ENCODE data around the gene DTNA.
"Not testable (repeated sequence)": the region's sequence is repeated elsewhere in the genome, so short reads cannot be mapped to it uniquely, and the experiment has no call there.

Gene DTNA

GRCh38 chr18:34911661-34912384 lies 201.7 kb downstream of the DTNA start:
- Histone ChIP-seq H3K9me3 (ENCODE audit: control insufficient read depth, low read depth, low read length) (no peaks in the 10 kb centered on the region), H3K36me3 (ENCODE audit: control insufficient read depth, low read depth, low read length) (no peaks in the 10 kb centered on the region), H3K27me3 (ENCODE audit: control insufficient read depth, insufficient read depth, low read length) (no peaks in the 10 kb centered on the region), H3K9ac (ENCODE audit: low read length) (no peak overlapping the region), H3K4me1 (ENCODE audit: control insufficient read depth, low read depth, low read length) (no peaks in the 10 kb centered on the region), H3K27ac (ENCODE audit: low read length) (no peak overlapping the region), H3K4me3 (ENCODE audit: low read length) (no peak overlapping the region)

GRCh38 chr18:34913837-34914661 lies 204.0 kb downstream of the DTNA start:
- no peak overlapping the region for H3K27ac ChIP-seq (ENCODE audit: low read length)

GRCh38 chr18:34915046-34915445 lies 204.9 kb downstream of the DTNA start:
- Histone ChIP-seq H3K9ac (ENCODE audit: low read length) (no peak overlapping the region), H3K27me3 (ENCODE audit: control insufficient read depth, insufficient read depth, low read length) (no peaks in the 10 kb centered on the region), H3K4me1 (ENCODE audit: control insufficient read depth, low read depth, low read length) (no peaks in the 10 kb centered on the region), H3K9me3 (ENCODE audit: control insufficient read depth, low read depth, low read length) (no peaks in the 10 kb centered on the region), H3K4me3 (ENCODE audit: low read length) (no peak overlapping the region), H3K27ac (ENCODE audit: low read length) (no peak overlapping the region), H3K36me3 (ENCODE audit: control insufficient read depth, low read depth, low read length) (no peaks in the 10 kb centered on the region)

More at GRCh38 chr18:34913837-34914661, 204.0 kb downstream of the DTNA start:
- no peaks in the 10 kb centered on the region for H3K27me3 ChIP-seq (ENCODE audit: control insufficient read depth, insufficient read depth, low read length)
- no peaks in the 10 kb centered on the region for H3K4me1 ChIP-seq (ENCODE audit: control insufficient read depth, low read depth, low read length)
- no peak overlapping the region for H3K4me3 ChIP-seq (ENCODE audit: low read length)
- H3K36me3 ChIP-seq (ENCODE audit: control insufficient read depth, low read depth, low read length) = no peaks in the 10 kb centered on the region
- no peak overlapping the region for H3K9ac ChIP-seq (ENCODE audit: low read length)
- H3K9me3 ChIP-seq (ENCODE audit: control insufficient read depth, low read depth, low read length) = no peaks in the 10 kb centered on the region

GRCh38 chr18:34916539-34916938 lies 206.4 kb downstream of the DTNA start:
- H3K9me3 ChIP-seq (ENCODE audit: control insufficient read depth, low read depth, low read length); H3K27ac ChIP-seq (ENCODE audit: low read length); H3K4me1 ChIP-seq (ENCODE audit: control insufficient read depth, low read depth, low read length): not testable (repeated sequence)

GRCh38 chr18:34918856-34919255 lies 208.8 kb downstream of the DTNA start:
- no peak overlapping the region for H3K27ac ChIP-seq (ENCODE audit: low read length)
- H3K4me1 ChIP-seq (ENCODE audit: control insufficient read depth, low read depth, low read length) = no peaks in the 10 kb centered on the region
- no peaks in the 10 kb centered on the region for H3K9me3 ChIP-seq (ENCODE audit: control insufficient read depth, low read depth, low read length)
- H3K4me3 ChIP-seq (ENCODE audit: low read length) = no peak overlapping the region
- no peaks in the 10 kb centered on the region for H3K27me3 ChIP-seq (ENCODE audit: control insufficient read depth, insufficient read depth, low read length)
- H3K36me3 ChIP-seq (ENCODE audit: control insufficient read depth, low read depth, low read length) = no peaks in the 10 kb centered on the region
- no peak overlapping the region for H3K9ac ChIP-seq (ENCODE audit: low read length)

More at GRCh38 chr18:34916539-34916938, 206.4 kb downstream of the DTNA start:
- not testable (repeated sequence) for H3K9ac ChIP-seq (ENCODE audit: low read length); H3K27me3 ChIP-seq (ENCODE audit: control insufficient read depth, insufficient read depth, low read length); H3K4me3 ChIP-seq (ENCODE audit: low read length); H3K36me3 ChIP-seq (ENCODE audit: control insufficient read depth, low read depth, low read length)

- H3K9ac ChIP-seq (ENCODE audit: low read length) = no peak overlapping the region
- no peaks in the 10 kb centered on the region for H3K4me1 ChIP-seq (ENCODE audit: control insufficient read depth, low read depth, low read length)
- no peak overlapping the region for H3K4me3 ChIP-seq (ENCODE audit: low read length)
- no peaks in the 10 kb centered on the region for H3K36me3 ChIP-seq (ENCODE audit: control insufficient read depth, low read depth, low read length)
- H3K9me3 ChIP-seq (ENCODE audit: control insufficient read depth, low read depth, low read length) = no peaks in the 10 kb centered on the region
- H3K27me3 ChIP-seq (ENCODE audit: control insufficient read depth, insufficient read depth, low read length) = no peaks in the 10 kb centered on the region
- H3K27ac ChIP-seq (ENCODE audit: low read length) = no peak overlapping the region
Measured at GRCh38 chr18:34921226-34921625, 211.1 kb downstream of the DTNA start.

- no peaks in the 10 kb centered on the region for H3K36me3 ChIP-seq (ENCODE audit: control insufficient read depth, low read depth, low read length)
Measured at GRCh38 chr18:34921811-34922385, 211.8 kb downstream of the DTNA start.

GRCh38 chr18:34922594-34922993 lies 212.5 kb downstream of the DTNA start:
- H3K27ac ChIP-seq (ENCODE audit: low read length); H3K4me3 ChIP-seq (ENCODE audit: low read length); H3K4me1 ChIP-seq (ENCODE audit: control insufficient read depth, low read depth, low read length); H3K9ac ChIP-seq (ENCODE audit: low read length); H3K9me3 ChIP-seq (ENCODE audit: control insufficient read depth, low read depth, low read length); H3K27me3 ChIP-seq (ENCODE audit: control insufficient read depth, insufficient read depth, low read length); H3K36me3 ChIP-seq (ENCODE audit: control insufficient read depth, low read depth, low read length): not testable (repeated sequence)

More at GRCh38 chr18:34921811-34922385, 211.8 kb downstream of the DTNA start:
- H3K9ac ChIP-seq (ENCODE audit: low read length) = no peak overlapping the region
- no peaks in the 10 kb centered on the region for H3K9me3 ChIP-seq (ENCODE audit: control insufficient read depth, low read depth, low read length)
- H3K27me3 ChIP-seq (ENCODE audit: control insufficient read depth, insufficient read depth, low read length) = no peaks in the 10 kb centered on the region
- no peak overlapping the region for H3K4me3 ChIP-seq (ENCODE audit: low read length)
- no peak overlapping the region for H3K27ac ChIP-seq (ENCODE audit: low read length)
- no peaks in the 10 kb centered on the region for H3K4me1 ChIP-seq (ENCODE audit: control insufficient read depth, low read depth, low read length)

GRCh38 chr18:34923911-34924310 lies 213.8 kb downstream of the DTNA start:
- H3K4me3 ChIP-seq (ENCODE audit: low read length) = no peak overlapping the region
- H3K27me3 ChIP-seq (ENCODE audit: control insufficient read depth, insufficient read depth, low read length) = no peaks in the 10 kb centered on the region
- no peaks in the 10 kb centered on the region for H3K36me3 ChIP-seq (ENCODE audit: control insufficient read depth, low read depth, low read length)
- no peaks in the 10 kb centered on the region for H3K9me3 ChIP-seq (ENCODE audit: control insufficient read depth, low read depth, low read length)
- H3K4me1 ChIP-seq (ENCODE audit: control insufficient read depth, low read depth, low read length) = no peaks in the 10 kb centered on the region
- H3K27ac ChIP-seq (ENCODE audit: low read length) = no peak overlapping the region
- H3K9ac ChIP-seq (ENCODE audit: low read length) = no peak overlapping the region

- Histone ChIP-seq H3K27me3 (ENCODE audit: control insufficient read depth, insufficient read depth, low read length) (no peaks in the 10 kb centered on the region), H3K27ac (ENCODE audit: low read length) (no peak overlapping the region), H3K36me3 (ENCODE audit: control insufficient read depth, low read depth, low read length) (no peaks in the 10 kb centered on the region), H3K4me3 (ENCODE audit: low read length) (no peak overlapping the region), H3K9me3 (ENCODE audit: control insufficient read depth, low read depth, low read length) (no peaks in the 10 kb centered on the region), H3K4me1 (ENCODE audit: control insufficient read depth, low read depth, low read length) (no peaks in the 10 kb centered on the region), H3K9ac (ENCODE audit: low read length) (no peak overlapping the region)
Measured at GRCh38 chr18:34926683-34927082, 216.6 kb downstream of the DTNA start.

GRCh38 chr18:34928088-34928753 lies 218.1 kb downstream of the DTNA start:
- H3K9me3 ChIP-seq (ENCODE audit: control insufficient read depth, low read depth, low read length) = no peaks in the 10 kb centered on the region
- no peak overlapping the region for H3K9ac ChIP-seq (ENCODE audit: low read length)
- no peaks in the 10 kb centered on the region for H3K4me1 ChIP-seq (ENCODE audit: control insufficient read depth, low read depth, low read length)
- H3K36me3 ChIP-seq (ENCODE audit: control insufficient read depth, low read depth, low read length) = no peaks in the 10 kb centered on the region
- no peak overlapping the region for H3K27ac ChIP-seq (ENCODE audit: low read length)
- no peak overlapping the region for H3K4me3 ChIP-seq (ENCODE audit: low read length)
- no peaks in the 10 kb centered on the region for H3K27me3 ChIP-seq (ENCODE audit: control insufficient read depth, insufficient read depth, low read length)

All from iPS-18a (cell line).